HFFc6 (cell line): ENCODE results near the gene MAPKAP1. TPM values are rescaled to one million over a fixed set of nuclear protein-coding genes. Genes with fewer than 3 reads are reported as not detected.
A peak's percentile ranks its signal among the peaks of the same experiment; 100 is the strongest.

Source experiments
- DNase-seq: peaks from one replicate; pipeline ENCODE4 v3.0.0-alpha.2; 2018
- H3K27ac Mint-ChIP-seq: 2 replicates; pipeline ENCODE4 v1.8.0; 2020; ENCODE audit warnings: mild to moderate bottlenecking, mixed read lengths
- H3K27me3 Mint-ChIP-seq: 2 replicates; pipeline ENCODE4 v1.8.0; 2021; ENCODE audit warnings: mild to moderate bottlenecking, moderate library complexity, mixed read lengths; ENCODE audit not compliant: insufficient read depth
- H3K36me3 Mint-ChIP-seq: 2 replicates; pipeline ENCODE4 v1.8.0; 2021; ENCODE audit warnings: low read depth, mixed read lengths
- H3K4me1 Mint-ChIP-seq: 2 replicates; pipeline ENCODE4 v1.8.0; 2020; ENCODE audit warnings: low read depth, mixed read lengths
- H3K4me3 Mint-ChIP-seq: 2 replicates; pipeline ENCODE4 v1.8.0; 2020; ENCODE audit warnings: mild to moderate bottlenecking, moderate library complexity, mixed read lengths
- H3K9me3 Mint-ChIP-seq: 2 replicates; pipeline ENCODE4 v1.8.0; 2020; ENCODE audit warnings: mild to moderate bottlenecking, mixed read lengths
- CTCF ChIP-seq: fragments of 200-600 bp; sonication (generic); IDR thresholded peaks from 2 replicates; pipeline ENCODE4 v1.5.0; 2021; ENCODE audit warnings: antibody characterized with exemption, mild to moderate bottlenecking
- total RNA-seq, 6 experiments: library from RNA; stranded (reverse); fragmentation: NEBNext Ultra II Directional; extraction: Animal tissue kit (Norgen Biotek cat#: 25700); gene quantifications; 2 replicates in 1 of 6; 3 replicates in 5 of 6; pipeline ENCODE4 v1.2.3, GENCODE V29; 2021

Gene MAPKAP1
- total RNA-seq, 6 experiments from 2014 or later: 115 to 167 (median 130) TPM

- Mint-ChIP-seq H3K4me3 (no peak overlapping the region), H3K4me1 (peaks cover 30% of the 10 kb centered on the region), H3K9me3 (peaks cover 8% of the 10 kb centered on the region), H3K27me3 (peaks cover 2% of the 10 kb centered on the region; the same call in 1 of the 2 replicates), H3K36me3 (peaks cover 8% of the 10 kb centered on the region; the same call in 1 of the 2 replicates), H3K27ac (no peak overlapping the region)
- TF ChIP-seq CTCF: no peak
- DNase-seq: no peak
These were observed 296.5 kb downstream of the MAPKAP1 start for GRCh38 chr9:125410522-125410894.

GRCh38 chr9:125409637-125410521, 297.1 kb downstream of the MAPKAP1 start:
- Mint-ChIP-seq H3K27me3 (peaks cover 2% of the 10 kb centered on the region; the same call in 1 of the 2 replicates), H3K4me3 (peak overlapping the region; percentile 51), H3K9me3 (peaks cover 8% of the 10 kb centered on the region), H3K4me1 (peaks cover 30% of the 10 kb centered on the region), H3K36me3 (peaks cover 8% of the 10 kb centered on the region; the same call in 1 of the 2 replicates), H3K27ac (peak overlapping the region; percentile 56)
- peak; percentile 17 for DNase-seq
- TF ChIP-seq CTCF: no peak

GRCh38 chr9:125409217-125409636, 297.8 kb downstream of the MAPKAP1 start:
- DNase-seq: no peak
- TF ChIP-seq CTCF: no peak
- Mint-ChIP-seq H3K36me3 (peaks cover 8% of the 10 kb centered on the region; the same call in 1 of the 2 replicates), H3K4me3 (peak overlapping the region; percentile 77), H3K27me3 (peaks cover 2% of the 10 kb centered on the region; the same call in 1 of the 2 replicates), H3K27ac (no peak overlapping the region), H3K4me1 (peaks cover 30% of the 10 kb centered on the region), H3K9me3 (peaks cover 8% of the 10 kb centered on the region)

- peak; percentile 98 for TF ChIP-seq CTCF
- Mint-ChIP-seq H3K9me3 (peaks cover 8% of the 10 kb centered on the region), H3K27ac (peak overlapping the region; percentile 16; the same call in 1 of the 2 replicates), H3K27me3 (peaks cover 2% of the 10 kb centered on the region; the same call in 1 of the 2 replicates), H3K36me3 (peaks cover 8% of the 10 kb centered on the region; the same call in 1 of the 2 replicates), H3K4me1 (peaks cover 30% of the 10 kb centered on the region), H3K4me3 (peak overlapping the region; percentile 77)
- peak; percentile 48 for DNase-seq
These were observed 298.8 kb downstream of the MAPKAP1 start for GRCh38 chr9:125407974-125408900.

GRCh38 chr9:125407432-125407973, 299.5 kb downstream of the MAPKAP1 start:
- H3K36me3 Mint-ChIP-seq: peaks cover 8% of the 10 kb centered on the region; the same call in 1 of the 2 replicates
- H3K4me3 Mint-ChIP-seq: peak overlapping the region; percentile 70
- TF ChIP-seq CTCF: no peak
- peaks cover 30% of the 10 kb centered on the region for H3K4me1 Mint-ChIP-seq
- peaks cover 8% of the 10 kb centered on the region for H3K9me3 Mint-ChIP-seq
- peak overlapping the region; percentile 18; the same call in 1 of the 2 replicates for H3K27ac Mint-ChIP-seq
- peaks cover 2% of the 10 kb centered on the region; the same call in 1 of the 2 replicates for H3K27me3 Mint-ChIP-seq
- DNase-seq: no peak
